ENCODE measurements around the gene KTN1.

- TF ChIP-seq CREB1 (CRISPR knock-in tag; IDR thresholded peaks at IDR 0.05), result no peak
- peak; percentile 32; the same call in 1 of the 2 replicates for TF ChIP-seq CTCF (IDR thresholded peaks at IDR 0.05)
- no peak for TF ChIP-seq ZNF138 (CRISPR knock-in tag; conservative IDR thresholded peaks at IDR 0.05)
- TF ChIP-seq FOXP1 (CRISPR knock-in tag; IDR thresholded peaks at IDR 0.05; ENCODE audit: borderline replicate concordance), result no peak
- TF ChIP-seq PRDM15 (CRISPR knock-in tag; IDR thresholded peaks at IDR 0.05), result no peak
- TF ChIP-seq ELF4 (CRISPR knock-in tag; IDR thresholded peaks at IDR 0.05; ENCODE audit: low read depth), result no peak
Observed at GRCh38 chr14:55707365-55707804, 127.4 kb downstream of the KTN1 start.
